GM18508 (cell line): ENCODE measurements around the gene PTCH2.
A peak's percentile ranks its signal among the peaks of the same experiment; 100 is the strongest.
"Not testable (repeated sequence)": the region's sequence is repeated elsewhere in the genome, so short reads cannot be mapped to it uniquely, and the experiment has no call there.

Source experiments
- ATAC-seq: cut with Tn5 transposase; IDR thresholded peaks from one replicate; pipeline ENCODE4 v1.9.1; 2021; ENCODE audit warnings: moderate number of reproducible peaks; ENCODE audit not compliant: insufficient read depth, unreplicated experiment

The PTCH2 gene

DNA sequence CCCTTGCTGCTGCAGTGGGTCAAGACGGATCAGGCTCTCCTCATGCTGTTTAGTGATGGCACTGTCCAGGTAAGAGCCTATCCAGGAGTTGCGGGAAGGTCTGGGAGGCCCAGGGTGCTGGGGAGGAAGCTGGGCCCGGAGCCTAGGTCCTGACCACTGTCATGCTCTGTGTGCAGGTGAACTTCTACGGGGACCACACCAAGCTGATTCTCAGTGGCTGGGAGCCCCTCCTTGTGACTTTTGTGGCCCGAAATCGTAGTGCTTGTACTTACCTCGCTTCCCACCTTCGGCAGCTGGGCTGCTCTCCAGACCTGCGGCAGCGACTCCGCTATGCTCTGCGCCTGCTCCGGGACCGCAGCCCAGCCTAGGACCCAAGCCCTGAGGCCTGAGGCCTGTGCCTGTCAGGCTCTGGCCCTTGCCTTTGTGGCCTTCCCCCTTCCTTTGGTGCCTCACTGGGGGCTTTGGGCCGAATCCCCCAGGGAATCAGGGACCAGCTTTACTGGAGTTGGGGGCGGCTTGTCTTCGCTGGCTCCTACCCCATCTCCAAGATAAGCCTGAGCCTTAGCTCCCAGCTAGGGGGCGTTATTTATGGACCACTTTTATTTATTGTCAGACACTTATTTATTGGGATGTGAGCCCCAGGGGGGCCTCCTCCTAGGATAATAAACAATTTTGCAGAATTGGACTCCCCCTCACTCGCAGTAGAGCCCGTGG lies 37.6 kb downstream of the PTCH2 start:
- no peak for ATAC-seq

DNA sequence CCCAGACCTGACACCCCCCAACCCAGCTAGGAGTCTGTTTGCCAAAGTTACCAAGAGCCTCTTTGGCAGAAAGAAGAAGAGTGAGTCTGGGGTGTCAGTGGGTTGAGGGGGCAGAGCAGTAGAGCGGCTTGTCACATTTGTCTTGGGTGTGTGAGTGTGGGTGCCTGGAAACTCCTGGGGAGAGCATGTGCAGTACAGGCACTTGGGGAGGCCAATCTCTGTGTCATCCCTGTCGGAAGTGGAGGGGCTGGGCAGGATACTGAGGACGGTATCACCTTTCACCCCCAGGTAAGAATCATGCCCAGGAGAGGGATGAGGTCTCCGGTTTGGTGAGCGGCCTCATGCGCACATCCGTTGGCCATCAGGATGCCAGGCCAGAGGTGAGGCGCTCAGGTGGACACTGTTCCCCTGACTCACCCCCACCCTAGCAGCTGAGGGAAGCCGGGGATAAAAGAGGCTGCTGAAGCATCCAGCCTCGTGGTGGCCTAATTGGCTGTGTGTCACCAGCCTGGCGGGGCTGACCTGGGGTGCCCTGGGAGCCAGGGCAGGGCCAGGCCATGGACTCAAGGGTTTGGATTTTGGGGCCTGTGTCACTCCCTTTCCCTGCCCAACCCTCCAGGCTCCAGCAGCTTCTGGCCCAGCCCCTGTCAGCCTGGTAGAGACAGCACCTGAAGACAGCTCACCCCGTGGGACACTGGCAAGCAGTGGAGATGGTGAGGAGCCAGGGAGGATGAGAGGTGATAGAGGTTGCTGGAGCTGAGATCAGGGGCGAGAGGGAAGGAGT lies 39.5 kb downstream of the PTCH2 start:
- no peak for ATAC-seq

DNA sequence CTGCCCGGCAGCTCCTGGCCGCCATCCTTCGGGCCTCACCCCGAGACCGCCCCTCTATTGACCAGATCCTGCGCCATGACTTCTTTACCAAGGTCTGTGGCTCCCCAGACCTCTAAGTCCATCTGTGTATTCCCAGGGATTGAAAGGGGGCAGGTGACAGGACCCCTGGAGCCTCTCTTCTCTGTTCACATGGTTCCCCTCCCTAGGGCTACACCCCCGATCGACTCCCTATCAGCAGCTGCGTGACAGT lies 40.1 kb downstream of the PTCH2 start:
- ATAC-seq: no peak

DNA sequence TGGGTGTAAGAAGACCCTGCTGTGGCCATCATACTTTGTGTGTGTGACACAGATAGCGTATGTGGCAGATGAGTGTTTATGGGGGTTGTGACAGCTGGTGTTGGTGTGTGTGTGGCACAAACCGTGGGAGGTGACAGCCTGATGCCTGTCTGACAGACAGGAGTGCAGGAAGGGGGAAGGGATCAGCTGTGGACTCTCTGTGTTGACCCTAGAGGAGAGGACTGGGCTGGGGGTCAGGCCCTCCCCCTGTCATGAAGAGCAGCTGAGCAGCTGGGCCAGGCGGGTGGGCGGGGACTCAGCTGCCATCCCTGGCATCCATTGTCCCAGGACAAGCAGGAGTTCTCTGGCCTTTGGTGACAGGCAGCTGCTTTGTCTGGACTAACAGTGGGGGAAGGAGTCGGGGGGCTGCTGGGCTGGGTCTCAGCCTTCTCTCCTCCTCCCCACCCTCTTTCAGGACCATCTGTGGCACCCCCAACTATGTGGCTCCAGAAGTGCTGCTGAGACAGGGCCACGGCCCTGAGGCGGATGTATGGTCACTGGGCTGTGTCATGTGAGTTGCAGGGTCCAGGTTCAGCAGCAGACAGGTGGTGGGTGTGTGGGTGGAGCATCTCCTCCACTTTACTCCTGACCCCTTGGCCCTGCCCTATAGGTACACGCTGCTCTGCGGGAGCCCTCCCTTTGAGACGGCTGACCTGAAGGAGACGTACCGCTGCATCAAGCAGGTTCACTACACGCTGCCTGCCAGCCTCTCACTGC lies 40.6 kb downstream of the PTCH2 start:
- ATAC-seq: no peak

DNA sequence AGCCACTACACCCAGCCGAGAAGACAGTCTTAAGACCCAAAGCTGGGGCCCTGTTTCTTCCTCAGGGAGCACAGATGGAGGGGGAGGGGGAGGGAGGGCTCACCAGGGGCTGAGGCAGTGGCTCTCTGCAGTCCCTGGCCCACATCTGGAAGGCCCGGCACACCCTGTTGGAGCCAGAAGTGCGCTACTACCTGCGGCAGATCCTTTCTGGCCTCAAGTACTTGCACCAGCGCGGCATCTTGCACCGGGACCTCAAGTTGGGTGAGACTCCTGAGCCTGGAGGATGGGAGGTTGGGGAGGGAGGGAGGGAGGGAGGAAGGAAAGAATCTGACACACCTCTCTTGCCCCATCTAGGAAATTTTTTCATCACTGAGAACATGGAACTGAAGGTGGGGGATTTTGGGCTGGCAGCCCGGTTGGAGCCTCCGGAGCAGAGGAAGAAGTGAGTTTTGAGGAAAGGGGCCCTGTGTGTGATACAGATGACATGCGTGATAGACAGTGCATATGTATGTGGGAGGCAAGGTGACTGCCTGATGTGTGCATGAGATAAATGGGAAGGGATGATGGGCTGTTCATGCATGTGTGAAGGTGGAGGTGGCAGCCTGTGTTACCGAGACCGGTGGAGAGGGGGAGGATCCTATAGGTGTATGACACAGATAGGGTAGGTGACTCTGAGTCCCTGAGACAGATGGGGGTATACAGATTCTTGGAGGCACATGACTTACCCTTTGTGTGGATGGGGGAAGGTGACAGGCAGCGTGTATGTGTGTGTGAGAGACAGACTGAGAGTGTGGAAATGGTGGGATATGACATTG lies 41.4 kb downstream of the PTCH2 start:
- ATAC-seq: no peak

GRCh38 chr1:44799770-44800584 lies 43.1 kb downstream of the PTCH2 start, which contains the start of gene PLK3:
Gene PLK3 (plus strand): TSS chr1:44800377. CDS start chr1:44800464, 87 bp downstream.
- peak; percentile 49 for ATAC-seq

DNA sequence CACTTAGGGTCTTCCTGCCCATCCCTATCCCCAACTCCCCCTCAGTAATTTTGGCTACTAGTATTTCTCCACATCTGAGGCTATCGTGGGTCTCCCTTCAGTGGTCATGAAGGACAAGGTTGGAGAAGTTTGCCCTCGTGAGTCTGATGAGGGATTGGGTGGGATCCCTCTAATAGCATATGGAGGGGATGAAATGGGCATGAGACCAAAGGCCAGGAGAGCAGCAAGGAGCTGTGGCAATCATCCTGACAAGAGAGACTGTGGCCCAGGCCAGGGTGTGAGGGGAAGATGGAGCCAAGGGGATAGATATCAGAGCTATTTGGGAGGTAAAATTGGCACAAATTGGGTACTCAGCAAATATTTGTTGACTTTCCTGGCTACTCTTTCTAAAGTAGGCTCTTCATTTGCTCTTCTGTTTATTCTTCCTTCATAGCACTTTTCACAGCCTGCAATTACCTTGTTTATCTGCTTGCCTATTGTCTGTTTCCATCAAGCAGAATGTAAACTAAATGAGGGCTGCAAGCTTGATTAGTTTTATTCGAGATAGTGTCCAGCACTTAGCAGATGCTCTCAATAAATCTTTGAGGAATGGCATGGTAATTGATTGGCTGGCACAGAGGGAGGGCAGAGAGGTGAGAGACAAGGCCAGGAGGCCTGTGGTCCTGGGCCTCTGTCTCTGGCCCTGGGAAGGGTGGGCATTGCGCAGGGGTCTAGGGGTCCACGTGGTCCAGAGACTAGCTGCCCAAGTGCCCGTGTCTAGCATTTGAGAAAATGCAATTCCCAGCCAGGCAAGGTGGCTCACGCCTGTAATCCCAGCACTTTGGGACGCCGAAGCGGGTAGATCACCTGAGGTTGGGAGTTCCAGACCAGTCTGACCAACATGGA lies 44.3 kb downstream of the PTCH2 start:
- no peak for ATAC-seq

DNA sequence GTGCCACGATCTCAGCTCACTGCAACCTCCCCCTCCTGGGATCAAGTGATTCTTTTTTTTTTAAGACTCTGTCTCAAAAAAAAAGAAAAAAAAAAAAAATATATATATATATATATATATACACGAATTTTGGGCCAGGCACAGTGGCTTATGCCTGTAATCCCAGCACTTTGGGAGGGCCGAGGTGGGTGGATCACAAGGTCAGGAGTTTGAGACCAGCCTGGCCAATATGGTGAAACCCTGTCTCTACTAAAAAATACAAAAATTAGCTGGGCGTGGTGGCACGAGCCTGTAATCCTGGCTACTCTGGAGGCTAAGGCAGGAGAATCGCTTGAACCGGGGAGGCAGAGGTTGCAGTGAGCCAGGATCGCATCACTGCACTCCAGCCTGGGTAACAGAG lies 45.2 kb downstream of the PTCH2 start:
- not testable (repeated sequence) for ATAC-seq

GRCh38 chr1:44792736-44793502 lies 50.1 kb downstream of the PTCH2 start:
- ATAC-seq: no peak

DNA sequence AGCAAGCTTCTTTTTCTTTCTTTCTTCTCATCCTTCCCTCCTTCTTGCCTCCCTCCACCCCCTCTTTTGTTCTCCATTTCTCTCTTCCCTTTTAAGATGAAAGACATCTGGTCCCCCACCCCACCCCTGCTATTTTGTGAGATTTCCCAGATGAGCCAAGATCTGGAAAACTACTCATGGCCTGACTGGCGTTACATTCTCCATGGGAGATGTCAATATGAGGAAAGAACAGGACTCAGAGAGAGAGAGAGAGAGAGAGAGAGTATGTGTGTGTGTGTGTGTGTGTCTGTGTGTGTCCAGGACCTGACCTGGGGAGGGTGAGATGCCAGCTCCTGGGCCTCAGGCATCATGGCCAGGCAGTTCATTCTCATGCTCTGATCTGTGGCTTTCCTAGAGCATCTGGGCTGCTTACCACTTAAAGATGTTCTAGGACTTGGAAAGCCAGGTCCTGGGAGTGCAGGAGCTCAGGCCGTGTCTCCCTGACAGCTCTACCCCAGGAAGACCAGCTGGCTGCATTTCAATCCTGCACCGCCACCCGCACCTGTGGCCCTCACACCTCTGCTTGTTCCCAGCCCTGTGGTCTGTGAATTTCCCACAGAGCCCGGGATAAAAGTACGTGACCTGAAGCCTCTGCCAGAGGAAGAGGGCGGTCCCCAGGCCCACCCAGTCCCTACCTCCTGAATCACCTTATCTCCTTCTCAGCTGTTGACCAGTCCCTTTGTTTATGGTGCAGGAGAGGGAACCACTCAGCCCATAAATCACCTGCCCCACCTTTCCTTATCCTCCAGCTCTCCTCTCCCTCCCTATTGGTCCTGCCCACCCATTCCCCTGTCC lies 51.9 kb downstream of the PTCH2 start:
- ATAC-seq: no peak

DNA sequence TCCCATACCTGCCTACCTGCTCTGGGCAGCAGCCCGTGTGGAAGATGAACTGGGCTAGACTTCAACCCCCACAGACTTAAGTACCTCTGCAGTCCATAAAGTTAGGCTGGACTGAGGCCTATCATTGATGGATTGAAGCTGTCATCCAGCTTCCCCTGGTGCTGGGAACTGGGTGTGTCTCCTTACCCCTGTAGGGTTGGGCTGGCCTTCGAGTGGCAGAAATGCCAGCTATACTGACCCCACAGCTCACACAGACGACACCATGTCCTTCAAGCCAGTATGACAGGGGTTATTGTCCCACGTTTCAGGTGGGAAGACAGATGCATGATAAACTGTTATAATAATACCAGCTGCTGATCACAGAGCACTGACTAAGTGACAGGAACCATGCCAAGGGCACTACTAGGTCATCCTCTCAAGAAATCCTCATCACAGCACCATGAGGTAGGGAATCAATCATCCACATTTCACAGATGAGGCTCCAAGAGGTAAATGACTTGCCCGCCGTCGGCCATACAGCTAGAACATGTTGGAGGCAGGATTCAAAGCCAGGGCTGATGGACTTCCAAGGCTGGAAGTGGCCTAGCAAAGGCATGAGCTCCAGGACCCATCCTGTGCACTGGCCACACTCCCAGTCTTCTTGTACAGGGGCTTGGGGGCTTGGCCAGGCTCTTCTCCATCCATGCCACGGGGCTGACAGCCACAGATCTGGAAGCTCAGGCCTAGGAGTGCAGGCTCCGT lies 54.8 kb downstream of the PTCH2 start, which contains the start of gene BEST4:
TSS of gene BEST4 (minus strand) at position 51 of the 741 bp plus-strand sequence. CDS start 465 bp downstream, outside the sequence.
- no peak for ATAC-seq

DNA sequence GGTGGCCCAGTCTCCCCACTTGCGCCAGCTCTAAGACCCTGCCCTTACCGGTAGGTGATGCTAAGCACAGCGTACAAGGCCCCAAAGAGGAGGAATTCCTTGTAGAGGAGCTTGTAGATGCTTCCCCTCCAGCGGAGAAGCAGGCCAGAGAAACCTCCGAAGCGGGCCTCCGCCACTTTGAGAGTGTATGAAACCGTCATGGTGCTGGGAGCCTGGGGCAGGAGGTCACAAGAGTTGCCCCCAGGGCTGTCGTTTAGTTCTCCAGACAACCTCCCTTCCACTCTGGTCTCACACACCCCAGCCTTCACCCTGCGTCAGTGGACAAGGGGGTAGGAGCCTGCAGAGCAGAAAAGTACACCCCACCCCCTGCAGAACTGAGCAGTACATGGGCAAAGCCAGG lies 55.5 kb downstream of the PTCH2 start:
- ATAC-seq: no peak

- no peak for ATAC-seq
Observed at GRCh38 chr1:44786841-44787426, 56.1 kb downstream of the PTCH2 start.

DNA sequence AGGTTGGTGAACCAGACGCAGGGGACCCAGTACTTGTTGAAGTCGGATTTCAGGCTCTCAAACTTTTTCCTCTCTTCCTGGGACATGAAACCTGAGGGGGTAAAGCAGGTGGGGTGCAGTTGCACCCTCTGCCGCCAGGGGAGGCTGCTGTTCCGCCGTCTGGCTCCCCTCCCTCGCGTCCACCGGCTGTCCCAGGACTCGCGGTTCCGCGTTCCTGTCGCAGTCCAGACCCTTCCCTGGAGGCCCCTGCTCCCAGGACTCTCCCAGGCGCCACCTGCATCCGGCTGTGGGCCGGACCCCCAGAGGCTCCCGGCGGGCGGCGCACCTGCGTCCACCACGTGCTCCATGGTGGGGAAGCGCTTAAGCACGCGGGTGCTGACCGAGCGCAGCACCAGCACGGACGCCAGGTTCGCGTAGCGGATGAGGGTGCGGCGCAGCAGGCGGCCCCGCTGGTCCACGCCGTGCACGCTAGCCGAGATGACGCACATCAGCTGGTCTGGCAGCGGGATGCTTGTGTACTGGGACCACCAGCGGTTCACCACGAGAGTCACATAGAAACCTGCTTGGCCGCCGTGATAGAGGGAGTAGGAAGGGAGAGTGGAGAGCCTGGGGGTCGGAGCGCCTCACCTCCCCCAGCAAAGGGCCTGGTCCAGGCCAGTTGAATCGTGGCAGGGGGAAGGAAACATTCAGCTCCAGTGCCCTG lies 56.8 kb downstream of the PTCH2 start:
- ATAC-seq: no peak

DNA sequence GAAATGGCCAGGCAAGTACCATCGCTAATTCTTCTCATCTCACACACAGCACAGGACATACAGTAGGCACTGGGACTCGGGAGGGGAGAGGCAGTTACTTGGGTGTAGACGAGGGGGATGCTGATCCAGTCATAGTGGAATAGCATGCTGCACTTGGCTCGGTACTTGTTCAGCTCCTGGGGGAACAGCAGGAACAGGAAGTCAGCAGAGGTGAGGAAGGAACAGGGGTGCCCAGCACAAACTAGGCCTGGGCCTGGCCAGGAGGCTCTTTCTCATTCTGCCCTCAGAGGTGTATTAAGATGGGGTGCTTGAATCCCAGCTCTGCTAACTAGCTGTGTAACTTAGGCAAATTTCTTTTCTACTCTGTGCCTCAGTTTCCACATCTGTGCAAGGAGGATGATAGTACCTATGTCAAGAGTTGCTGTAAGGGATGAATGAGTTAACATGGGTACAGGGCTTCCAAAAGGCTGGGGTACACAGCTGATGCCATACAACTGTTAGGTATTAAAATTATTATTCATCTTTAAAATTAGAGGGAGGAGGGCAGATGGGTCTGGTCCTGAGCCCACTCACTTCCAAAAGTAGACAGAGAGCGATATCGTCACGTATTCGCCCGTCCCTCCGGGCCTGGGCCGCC lies 57.4 kb downstream of the PTCH2 start:
- no peak for ATAC-seq
